Left lung (tissue), 10 donors: Measurements from ENCODE around the gene SLC7A6. TPM values are rescaled to one million over a fixed set of nuclear protein-coding genes. Genes with fewer than 3 reads are reported as not detected.

Experiments used
- ATAC-seq: fragments of 200-7000 bp; cut with Tn5 transposase; one replicate; pipeline ENCODE4 v1.9.1; 2020; ENCODE audit warnings: moderate library complexity
- DNase-seq, 4 donors: peaks; one replicate each; pipeline ENCODE4 v3.0.0-alpha.2; 2013 to 2020
- H3K27ac ChIP-seq, 2 donors: fragments of 200-600 bp; sonication (generic) in 1 of 2; one replicate each; pipeline versions ENCODE4 v1.5.0 to v1.8.0; 2020 to 2021
- H3K27me3 ChIP-seq, 2 donors: fragments of 200-600 bp; sonication (generic) in 1 of 2; one replicate each; pipeline versions ENCODE4 v1.5.0 to v1.8.0; 2020 to 2021
- H3K36me3 ChIP-seq, 2 donors: fragments of 200-600 bp; sonication (generic) in 1 of 2; one replicate each; pipeline versions ENCODE4 v1.5.0 to v1.8.0; 2020 to 2021
- H3K4me1 ChIP-seq, 2 donors: fragments of 200-600 bp; one replicate each; pipeline ENCODE4 v1.8.0; 2021
- H3K4me3 ChIP-seq, 2 donors: fragments of 200-600 bp; sonication (generic) in 1 of 2; one replicate each; pipeline versions ENCODE4 v1.5.0 to v1.8.0; 2020 to 2021; ENCODE audit warnings: mild to moderate bottlenecking in 1 of 2
- H3K9me3 ChIP-seq, 2 donors: fragments of 200-600 bp; sonication (generic) in 1 of 2; one replicate each; pipeline versions ENCODE4 v1.5.0 to v1.8.0; 2020 to 2021
- CTCF ChIP-seq, 2 donors: fragments of 200-600 bp; sonication (generic) in 1 of 2; IDR thresholded peaks; one replicate each; pipeline versions ENCODE4 v1.5.0 to v1.8.0; 2021; ENCODE audit warnings: antibody characterized with exemption in 2 of 2
- intact Hi-C, 2 donors: fragments of 100-400 bp; cut with DNase I; formaldehyde crosslinking; loops; one replicate each; pipeline versions ENCODE4 v1.11.2 to v1.14.2; 2022
- polyA plus RNA-seq, 6 donors: library from polyadenylated mRNA; unstranded; fragments of 120-200 nt; gene quantifications; one replicate each; pipeline ENCODE4 v1.2.1, GENCODE V29; 2013; ENCODE audit not compliant: insufficient read length in 6 of 6
- total RNA-seq, 2 donors: library from RNA; stranded (reverse); fragmentation: NEBNext Ultra II Directional; extraction: Animal tissue kit (Norgen Biotek cat#: 25700); gene quantifications; one replicate each; pipeline ENCODE4 v1.2.1, GENCODE V29; 2021
- donor health status: DM: no; HTN: yes; CAD: no.
- donor health status: DM: no; HTN: no; CAD: no.

The SLC7A6 gene
- total and polyA plus RNA-seq, 8 donors: 9.6 to 55.6 (median 12.2) TPM

GRCh38 chr16:68244481-68244902 lies 19.8 kb upstream of the SLC7A6 start:
- Histone ChIP-seq H3K4me1 (peaks cover 13 to 48% of the 10 kb centered on the region in 2 donors), H3K4me3 (peak overlapping the region; percentile 88 to 92), H3K27me3 (no peaks in the 10 kb centered on the region), H3K36me3 (peaks cover 0 to 5% of the 10 kb centered on the region in 2 donors), H3K9me3 (no peaks in the 10 kb centered on the region), H3K27ac (peak overlapping the region in 1 of 2 donors; percentile 63)
- ATAC-seq (no peak), DNase-seq (no peak)
- no peak for TF ChIP-seq CTCF (IDR thresholded peaks at IDR 0.05)
- intact Hi-C loops: no loop called here

GRCh38 chr16:68244903-68245853 lies 19.1 kb upstream of the SLC7A6 start, which contains the start of gene PLA2G15:
Gene PLA2G15 (plus strand): TSS chr16:68245373. CDS start chr16:68245427, 54 bp downstream.
- no peak for TF ChIP-seq CTCF (IDR thresholded peaks at IDR 0.05)
- H3K36me3 ChIP-seq: peaks cover 0 to 12% of the 10 kb centered on the region in 2 donors
- H3K9me3 ChIP-seq: no peaks in the 10 kb centered on the region
- intact Hi-C loops: no loop called here
- DNase-seq (peak; percentile 93 to 97 (median 96)), ATAC-seq (peak; percentile 98)
- peak within 1 kb of the TSS in 1 of 2 donors; percentile 63 for H3K27ac ChIP-seq
- H3K27me3 ChIP-seq: no peaks in the 10 kb centered on the region
- peak within 1 kb of the TSS; percentile 88 to 92 for H3K4me3 ChIP-seq
- H3K4me1 ChIP-seq: peaks cover 13 to 41% of the 10 kb centered on the region in 2 donors

GRCh38 chr16:68246121-68246520 lies 18.2 kb upstream of the SLC7A6 start:
- Histone ChIP-seq H3K4me3 (peak overlapping the region; percentile 88 to 92), H3K27ac (no peak overlapping the region), H3K36me3 (peaks cover 0 to 21% of the 10 kb centered on the region in 2 donors), H3K9me3 (no peaks in the 10 kb centered on the region), H3K27me3 (no peaks in the 10 kb centered on the region), H3K4me1 (peaks cover 13 to 39% of the 10 kb centered on the region in 2 donors)
- ATAC-seq: no peak
- intact Hi-C loops: no loop called here
- no peak for TF ChIP-seq CTCF (IDR thresholded peaks at IDR 0.05)
- DNase-seq: no peak

- H3K27ac ChIP-seq: peak overlapping the region in 1 of 2 donors; percentile 40
- peaks cover 0 to 26% of the 10 kb centered on the region in 2 donors for H3K36me3 ChIP-seq
- peak overlapping the region in 1 of 2 donors; percentile 92 for H3K4me3 ChIP-seq
- H3K9me3 ChIP-seq: no peaks in the 10 kb centered on the region
- H3K4me1 ChIP-seq: peaks cover 13 to 39% of the 10 kb centered on the region in 2 donors
- TF ChIP-seq CTCF (IDR thresholded peaks at IDR 0.05): no peak
- intact Hi-C loops: no loop called here
- H3K27me3 ChIP-seq: no peaks in the 10 kb centered on the region
- ATAC-seq: no peak
- DNase-seq: no peak
Observed at GRCh38 chr16:68246666-68247065, 17.7 kb upstream of the SLC7A6 start.

- Histone ChIP-seq H3K36me3 (peaks cover 0 to 33% of the 10 kb centered on the region in 2 donors), H3K27ac (peak overlapping the region; percentile 1 to 40), H3K4me1 (peaks cover 13 to 39% of the 10 kb centered on the region in 2 donors), H3K4me3 (peak overlapping the region in 1 of 2 donors; percentile 92), H3K9me3 (no peaks in the 10 kb centered on the region), H3K27me3 (no peaks in the 10 kb centered on the region)
- ATAC-seq: peak; percentile 19
- intact Hi-C loops: no loop called here
- DNase-seq: peak in 1 of 4 donors; percentile 56
- no peak for TF ChIP-seq CTCF (IDR thresholded peaks at IDR 0.05)
Observed at GRCh38 chr16:68247400-68247799, 16.9 kb upstream of the SLC7A6 start.
